Camera-type eye (tissue), 1 donor: ENCODE data around the gene MAN1A1. TPM values are rescaled to one million over a fixed set of nuclear protein-coding genes. Genes with fewer than 3 reads are reported as not detected.

ENCODE experiments used
- total RNA-seq: library from RNA; depleted of rRNA; stranded (reverse); fragments of >200 nt; gene quantifications from one replicate; pipeline ENCODE4 v1.2.3, GENCODE V29; 2014

The MAN1A1 gene
- 93.4 TPM for total RNA-seq

DNA sequence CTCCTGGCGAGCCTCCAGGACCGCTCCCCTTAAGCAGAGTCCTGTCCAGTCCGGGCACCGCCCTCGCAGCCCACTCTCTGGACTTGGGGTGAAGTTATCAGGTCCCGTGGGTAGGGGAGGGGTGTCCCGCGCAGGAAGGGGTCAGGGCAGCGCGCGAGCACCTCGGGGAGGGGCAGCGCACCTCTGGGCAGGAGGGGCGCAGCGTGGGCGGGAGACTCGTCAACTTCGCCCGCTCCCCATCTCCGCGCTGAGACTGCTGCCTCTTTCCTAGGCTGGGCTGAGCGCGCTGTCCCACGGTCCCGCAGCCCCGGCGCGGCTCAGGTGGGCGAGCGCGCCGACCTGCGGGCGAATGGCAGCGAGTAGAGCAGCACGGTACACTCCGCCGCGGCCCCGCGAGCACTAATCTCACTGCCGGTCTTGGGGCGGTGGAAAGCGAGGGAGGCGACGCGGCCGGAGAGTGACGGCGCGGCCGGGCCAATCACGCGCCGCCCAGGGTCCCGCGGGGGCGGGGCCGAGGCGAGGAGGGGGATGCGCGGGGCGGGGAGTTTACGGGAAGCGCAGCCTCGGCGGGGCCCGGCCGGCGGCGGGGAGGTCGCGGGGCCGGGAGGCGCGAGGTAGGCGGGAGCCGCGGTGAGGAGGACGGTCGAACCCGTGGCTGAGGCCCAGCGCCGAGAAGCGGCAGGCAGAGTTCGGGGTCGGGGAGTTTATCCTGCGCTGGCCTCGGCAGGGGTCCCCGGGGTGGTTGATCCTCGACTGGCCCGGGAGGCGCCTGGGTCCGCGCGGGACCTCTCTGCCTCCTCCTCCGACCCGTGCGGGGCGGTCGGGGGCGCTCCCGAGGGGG lies at the start of gene MAN1A1:
TSS of gene MAN1A1 (minus strand) at position 401 of the 841 bp plus-strand sequence. CDS start 696 bp downstream, outside the sequence.

